ENCODE results near the gene RASL12.
A peak's percentile ranks its signal among the peaks of the same experiment; 100 is the strongest.
"Not testable (repeated sequence)": the region's sequence is repeated elsewhere in the genome, so short reads cannot be mapped to it uniquely, and the experiment has no call there.

The RASL12 gene

GRCh38 chr15:65027593-65027992 is 40.2 kb downstream of the RASL12 start:
- no peak for DNase-seq

GRCh38 chr15:65026756-65027155 is 41.0 kb downstream of the RASL12 start:
- no peak for DNase-seq

- DNase-seq: no peak
Measured at GRCh38 chr15:65021488-65021887, 46.3 kb downstream of the RASL12 start.

DNA sequence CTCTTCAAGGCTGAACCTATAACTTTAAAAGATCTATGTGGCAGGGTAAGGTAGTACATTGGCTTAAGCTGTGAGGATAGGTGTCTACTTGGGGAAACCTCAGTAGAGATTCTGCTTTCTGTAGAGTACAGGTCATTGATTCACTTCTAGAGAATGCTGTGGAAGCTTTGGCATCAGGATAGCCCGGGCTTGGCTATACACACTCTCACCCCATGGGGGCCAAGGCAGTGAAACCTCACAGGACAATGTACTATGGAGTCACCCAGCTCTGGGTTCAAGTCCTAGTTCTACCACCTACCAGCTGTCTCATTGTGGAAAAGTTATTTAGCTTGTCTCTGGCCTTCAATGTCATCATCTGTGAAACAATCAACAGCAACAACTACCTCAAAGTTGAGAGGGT is 47.4 kb downstream of the RASL12 start:
- no peak for DNase-seq

DNA sequence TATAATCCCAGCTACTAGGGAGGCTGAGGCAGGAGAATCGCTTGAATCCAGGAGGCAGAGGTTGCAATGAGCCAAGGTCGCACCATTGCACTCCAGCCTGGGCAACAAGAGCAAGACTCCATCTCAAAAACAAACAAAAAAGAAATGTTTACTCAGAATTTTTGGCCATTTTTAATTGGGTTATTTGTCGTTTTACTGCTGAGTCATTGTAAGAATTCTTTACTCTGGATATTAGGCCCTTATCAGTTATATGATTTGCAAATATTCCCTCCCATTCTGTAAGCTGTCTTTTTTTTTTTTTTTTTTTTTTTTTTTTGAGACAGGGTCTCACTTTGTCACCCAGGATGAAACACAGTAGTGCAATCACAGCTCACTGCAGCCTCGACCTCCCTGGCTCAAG is 56.6 kb downstream of the RASL12 start:
- not testable (repeated sequence) for DNase-seq

DNA sequence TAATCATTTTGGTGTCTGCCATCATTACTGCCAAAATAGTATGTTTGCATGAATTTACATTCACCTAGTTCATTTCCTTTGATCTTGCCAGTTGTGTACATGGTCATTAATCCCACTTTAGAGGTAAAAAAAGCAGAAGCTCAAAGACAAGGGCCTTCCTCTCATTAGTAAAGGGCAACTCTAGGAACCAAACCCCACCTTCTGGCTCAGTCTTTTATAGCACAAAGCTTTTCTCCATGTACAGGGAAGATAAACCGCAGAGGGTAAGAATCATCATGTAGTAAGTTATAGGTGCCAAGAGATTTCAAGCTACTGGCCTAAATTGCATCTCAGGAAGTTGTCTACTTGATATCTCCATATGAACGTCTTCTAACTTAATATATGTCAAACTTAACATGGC is 58.8 kb downstream of the RASL12 start:
- DNase-seq: peak; percentile 36 to 55

- no peak for DNase-seq
Measured at GRCh38 chr15:65006876-65007275, 60.9 kb downstream of the RASL12 start.

GRCh38 chr15:65004993-65005392 is 62.8 kb downstream of the RASL12 start:
- no peak for DNase-seq

Data from AML-193 (cell line).